ENCODE results near the gene ALG12.

Gene ALG12

GRCh38 chr22:49893025-49893424 is 25.2 kb downstream of the ALG12 start:
- Histone ChIP-seq H3K4me1 (ENCODE audit: control insufficient read depth in 5 of 5, insufficient read depth in 5 of 5, low read length in 5 of 5) (no peaks in the 10 kb centered on the region), H3K27me3 (ENCODE audit: control insufficient read depth in 5 of 5, insufficient read depth in 4 of 5, low read length in 5 of 5) (no peaks in the 10 kb centered on the region), H3K27ac (ENCODE audit: low read depth, low read length) (no peak overlapping the region), H3K4me3 (ENCODE audit: low read depth in 1 of 5, low read length in 5 of 5) (no peak overlapping the region), H3K9ac (ENCODE audit: low read length in 5 of 5) (no peak overlapping the region), H3K9me3 (ENCODE audit: control insufficient read depth in 5 of 5, low read length in 5 of 5) (peaks cover 0 to 11% (median 6%) of the 10 kb centered on the region in 5 donors), H3K36me3 (ENCODE audit: control insufficient read depth in 5 of 5, insufficient read depth in 5 of 5, low read length in 5 of 5) (peaks cover 2 to 11% (median 5%) of the 10 kb centered on the region in 5 donors)

- Histone ChIP-seq H3K27ac (ENCODE audit: low read depth, low read length) (no peak overlapping the region), H3K36me3 (ENCODE audit: control insufficient read depth in 5 of 5, insufficient read depth in 5 of 5, low read length in 5 of 5) (peaks cover 2 to 15% (median 10%) of the 10 kb centered on the region in 5 donors), H3K9me3 (ENCODE audit: control insufficient read depth in 5 of 5, low read length in 5 of 5) (peaks cover 0 to 11% (median 6%) of the 10 kb centered on the region in 5 donors), H3K4me1 (ENCODE audit: control insufficient read depth in 5 of 5, insufficient read depth in 5 of 5, low read length in 5 of 5) (no peaks in the 10 kb centered on the region), H3K27me3 (ENCODE audit: control insufficient read depth in 5 of 5, insufficient read depth in 4 of 5, low read length in 5 of 5) (no peaks in the 10 kb centered on the region), H3K4me3 (ENCODE audit: low read depth in 1 of 5, low read length in 5 of 5) (no peak overlapping the region), H3K9ac (ENCODE audit: low read length in 5 of 5) (no peak overlapping the region)
Observed at GRCh38 chr22:49892226-49892899, 25.9 kb downstream of the ALG12 start.

GRCh38 chr22:49889071-49889470 is 29.2 kb downstream of the ALG12 start:
- H3K36me3 ChIP-seq (ENCODE audit: control insufficient read depth in 5 of 5, insufficient read depth in 5 of 5, low read length in 5 of 5), result peaks cover 2 to 42% (median 40%) of the 10 kb centered on the region in 5 donors

GRCh38 chr22:49887702-49888101 is 30.5 kb downstream of the ALG12 start:
- Histone ChIP-seq H3K27me3 (ENCODE audit: control insufficient read depth in 5 of 5, insufficient read depth in 4 of 5, low read length in 5 of 5) (no peaks in the 10 kb centered on the region), H3K4me1 (ENCODE audit: control insufficient read depth in 5 of 5, insufficient read depth in 5 of 5, low read length in 5 of 5) (no peaks in the 10 kb centered on the region), H3K9ac (ENCODE audit: low read length in 5 of 5) (no peak overlapping the region), H3K9me3 (ENCODE audit: control insufficient read depth in 5 of 5, low read length in 5 of 5) (peaks cover 0 to 5% (median 0%) of the 10 kb centered on the region in 5 donors), H3K27ac (ENCODE audit: low read depth, low read length) (no peak overlapping the region), H3K4me3 (ENCODE audit: low read depth in 1 of 5, low read length in 5 of 5) (no peak overlapping the region), H3K36me3 (ENCODE audit: control insufficient read depth in 5 of 5, insufficient read depth in 5 of 5, low read length in 5 of 5) (peaks cover 2 to 49% (median 40%) of the 10 kb centered on the region in 5 donors)

More at GRCh38 chr22:49889071-49889470, 29.2 kb downstream of the ALG12 start:
- Histone ChIP-seq H3K27me3 (ENCODE audit: control insufficient read depth in 5 of 5, insufficient read depth in 4 of 5, low read length in 5 of 5) (no peaks in the 10 kb centered on the region), H3K4me3 (ENCODE audit: low read depth in 1 of 5, low read length in 5 of 5) (no peak overlapping the region), H3K9me3 (ENCODE audit: control insufficient read depth in 5 of 5, low read length in 5 of 5) (peaks cover 0 to 5% (median 0%) of the 10 kb centered on the region in 5 donors), H3K27ac (ENCODE audit: low read depth, low read length) (no peak overlapping the region), H3K4me1 (ENCODE audit: control insufficient read depth in 5 of 5, insufficient read depth in 5 of 5, low read length in 5 of 5) (no peaks in the 10 kb centered on the region), H3K9ac (ENCODE audit: low read length in 5 of 5) (no peak overlapping the region)

GRCh38 chr22:49887064-49887451 is 31.2 kb downstream of the ALG12 start:
- no peaks in the 10 kb centered on the region for H3K27me3 ChIP-seq (ENCODE audit: control insufficient read depth in 5 of 5, insufficient read depth in 4 of 5, low read length in 5 of 5)
- no peaks in the 10 kb centered on the region for H3K4me1 ChIP-seq (ENCODE audit: control insufficient read depth in 5 of 5, insufficient read depth in 5 of 5, low read length in 5 of 5)
- H3K4me3 ChIP-seq (ENCODE audit: low read depth in 1 of 5, low read length in 5 of 5), result no peak overlapping the region
- H3K36me3 ChIP-seq (ENCODE audit: control insufficient read depth in 5 of 5, insufficient read depth in 5 of 5, low read length in 5 of 5), result peaks cover 2 to 45% (median 36%) of the 10 kb centered on the region in 5 donors
- no peak overlapping the region for H3K27ac ChIP-seq (ENCODE audit: low read depth, low read length)
- peaks cover 0 to 5% (median 0%) of the 10 kb centered on the region in 5 donors for H3K9me3 ChIP-seq (ENCODE audit: control insufficient read depth in 5 of 5, low read length in 5 of 5)
- H3K9ac ChIP-seq (ENCODE audit: low read length in 5 of 5), result no peak overlapping the region

- Histone ChIP-seq H3K36me3 (ENCODE audit: control insufficient read depth in 5 of 5, insufficient read depth in 5 of 5, low read length in 5 of 5) (peaks cover 2 to 45% (median 36%) of the 10 kb centered on the region in 5 donors), H3K9ac (ENCODE audit: low read length in 5 of 5) (no peak overlapping the region), H3K27ac (ENCODE audit: low read depth, low read length) (no peak overlapping the region)
Observed at GRCh38 chr22:49886346-49887063, 31.7 kb downstream of the ALG12 start.

GRCh38 chr22:49885881-49886280 is 32.4 kb downstream of the ALG12 start:
- Histone ChIP-seq H3K9ac (ENCODE audit: low read length in 5 of 5) (no peak overlapping the region), H3K4me3 (ENCODE audit: low read depth in 1 of 5, low read length in 5 of 5) (no peak overlapping the region), H3K4me1 (ENCODE audit: control insufficient read depth in 5 of 5, insufficient read depth in 5 of 5, low read length in 5 of 5) (no peaks in the 10 kb centered on the region), H3K27me3 (ENCODE audit: control insufficient read depth in 5 of 5, insufficient read depth in 4 of 5, low read length in 5 of 5) (no peaks in the 10 kb centered on the region), H3K9me3 (ENCODE audit: control insufficient read depth in 5 of 5, low read length in 5 of 5) (peaks cover 0 to 2% (median 0%) of the 10 kb centered on the region in 5 donors), H3K27ac (ENCODE audit: low read depth, low read length) (no peak overlapping the region), H3K36me3 (ENCODE audit: control insufficient read depth in 5 of 5, insufficient read depth in 5 of 5, low read length in 5 of 5) (peaks cover 0 to 45% (median 36%) of the 10 kb centered on the region in 5 donors)

More at GRCh38 chr22:49886346-49887063, 31.7 kb downstream of the ALG12 start:
- Histone ChIP-seq H3K4me1 (ENCODE audit: control insufficient read depth in 5 of 5, insufficient read depth in 5 of 5, low read length in 5 of 5) (no peaks in the 10 kb centered on the region), H3K27me3 (ENCODE audit: control insufficient read depth in 5 of 5, insufficient read depth in 4 of 5, low read length in 5 of 5) (no peaks in the 10 kb centered on the region), H3K9me3 (ENCODE audit: control insufficient read depth in 5 of 5, low read length in 5 of 5) (peaks cover 0 to 5% (median 0%) of the 10 kb centered on the region in 5 donors), H3K4me3 (ENCODE audit: low read depth in 1 of 5, low read length in 5 of 5) (no peak overlapping the region)

GRCh38 chr22:49885281-49885680 is 33.0 kb downstream of the ALG12 start:
- Histone ChIP-seq H3K4me3 (ENCODE audit: low read depth in 1 of 5, low read length in 5 of 5) (no peak overlapping the region), H3K36me3 (ENCODE audit: control insufficient read depth in 5 of 5, insufficient read depth in 5 of 5, low read length in 5 of 5) (peaks cover 0 to 45% (median 36%) of the 10 kb centered on the region in 5 donors), H3K4me1 (ENCODE audit: control insufficient read depth in 5 of 5, insufficient read depth in 5 of 5, low read length in 5 of 5) (peaks cover 0 to 5% (median 0%) of the 10 kb centered on the region in 5 donors), H3K27ac (ENCODE audit: low read depth, low read length) (no peak overlapping the region), H3K9ac (ENCODE audit: low read length in 5 of 5) (no peak overlapping the region), H3K9me3 (ENCODE audit: control insufficient read depth in 5 of 5, low read length in 5 of 5) (peaks cover 0 to 2% (median 0%) of the 10 kb centered on the region in 5 donors), H3K27me3 (ENCODE audit: control insufficient read depth in 5 of 5, insufficient read depth in 4 of 5, low read length in 5 of 5) (no peaks in the 10 kb centered on the region)

GRCh38 chr22:49884503-49885260 is 33.6 kb downstream of the ALG12 start:
- Histone ChIP-seq H3K36me3 (ENCODE audit: control insufficient read depth in 5 of 5, insufficient read depth in 5 of 5, low read length in 5 of 5) (peaks cover 0 to 45% (median 36%) of the 10 kb centered on the region in 5 donors), H3K9me3 (ENCODE audit: control insufficient read depth in 5 of 5, low read length in 5 of 5) (peaks cover 0 to 2% (median 0%) of the 10 kb centered on the region in 5 donors), H3K27me3 (ENCODE audit: control insufficient read depth in 5 of 5, insufficient read depth in 4 of 5, low read length in 5 of 5) (no peaks in the 10 kb centered on the region), H3K27ac (ENCODE audit: low read depth, low read length) (no peak overlapping the region), H3K4me3 (ENCODE audit: low read depth in 1 of 5, low read length in 5 of 5) (no peak overlapping the region), H3K4me1 (ENCODE audit: control insufficient read depth in 5 of 5, insufficient read depth in 5 of 5, low read length in 5 of 5) (peaks cover 0 to 8% (median 0%) of the 10 kb centered on the region in 5 donors), H3K9ac (ENCODE audit: low read length in 5 of 5) (no peak overlapping the region)

Measured in subcutaneous abdominal adipose tissue (tissue), 5 donors.